Tibial nerve (tissue), 3 donors: ENCODE measurements around the gene TBC1D22A.

Experiments used
- CTCF ChIP-seq, 5 experiments: fragments of 200-600 bp in 3 of 5; fragments of 450-650 bp in 2 of 5; sonication (generic) in 3 of 5; IDR thresholded peaks; one replicate each; pipeline ENCODE4 v1.5.1; 2016 to 2019; ENCODE audit warnings: antibody characterized with exemption in 5 of 5, mild to moderate bottlenecking in 3 of 5, moderate library complexity in 2 of 5
- POLR2A ChIP-seq, 2 donors: fragments of 450-650 bp; IDR thresholded peaks; one replicate each; pipeline ENCODE4 v1.6.1; 2017; ENCODE audit warnings: antibody characterized with exemption in 2 of 2, mild to moderate bottlenecking in 2 of 2, moderate library complexity in 2 of 2

- TF ChIP-seq CTCF (IDR thresholded peaks at IDR 0.05) = no peak
- no peak for TF ChIP-seq POLR2A (IDR thresholded peaks at IDR 0.05)
Observed at GRCh38 chr22:46881373-46882118, 119.1 kb downstream of the TBC1D22A start.
